Keratinocyte (primary cell): ENCODE measurements around the gene HDAC8.
"Not testable (repeated sequence)": the region's sequence is repeated elsewhere in the genome, so short reads cannot be mapped to it uniquely, and the experiment has no call there.

Experiments
- CTCF ChIP-seq, 3 experiments: IDR thresholded peaks in 1 of 3; conservative IDR thresholded peaks in 1 of 3; optimal IDR thresholded peaks in 1 of 3; 2 replicates in 2 of 3; 3 replicates in 1 of 3; pipeline versions ENCODE3 to v1.5.1; 2011; ENCODE audit warnings: low read length in 3 of 3, mild to moderate bottlenecking in 3 of 3, moderate library complexity in 2 of 3, control low read depth in 1 of 3, inconsistent platforms in 1 of 3; ENCODE audit not compliant: insufficient read depth in 2 of 3; ENCODE audit errors: extremely low read depth in 1 of 3
- EZH2 ChIP-seq: IDR thresholded peaks from one replicate; pipeline ENCODE4 v1.6.1; 2012; ENCODE audit warnings: inconsistent platforms, mild to moderate bottlenecking, low read length, moderate library complexity

- TF ChIP-seq CTCF (optimal IDR thresholded peaks at IDR 0.05 in 1 of 3, IDR thresholded peaks at IDR 0.05 in 1 of 3, conservative IDR thresholded peaks at IDR 0.05 in 1 of 3; ENCODE audit: extremely low read depth in 1 of 3, insufficient read depth in 2 of 3, low read length in 3 of 3); EZH2: not testable (repeated sequence)
Observed at GRCh38 chrX:72591038-72591437, 18.4 kb upstream of the HDAC8 start.
